Testis (tissue), 3 donors: Measurements from ENCODE around the gene CAMTA1. TPM values are rescaled to one million over a fixed set of nuclear protein-coding genes. Genes with fewer than 3 reads are reported as not detected.

ENCODE experiments used
- DNase-seq: peaks from one replicate; pipeline ENCODE4 v3.0.0-alpha.2; 2019
- H3K27ac ChIP-seq, 2 donors: fragments of 200-600 bp; sonication (generic); one replicate each; pipeline ENCODE4 v1.5.1; 2019
- H3K27me3 ChIP-seq: fragments of 200-600 bp; sonication (generic); one replicate; pipeline ENCODE4 v1.5.1; 2019
- H3K36me3 ChIP-seq: fragments of 200-600 bp; sonication (generic); one replicate; pipeline ENCODE4 v1.5.1; 2017; ENCODE audit warnings: low read depth; ENCODE audit errors: missing control alignments
- H3K4me1 ChIP-seq: fragments of 200-600 bp; sonication (generic); one replicate; pipeline ENCODE4 v1.5.1; 2019
- H3K4me3 ChIP-seq, 2 donors: fragments of 200-600 bp; sonication (generic); one replicate each; pipeline ENCODE4 v1.5.1; 2017 to 2019
- H3K9me3 ChIP-seq: fragments of 200-600 bp; sonication (generic); one replicate; pipeline ENCODE4 v1.5.1; 2017
- POLR2A ChIP-seq: fragments of 450-650 bp; IDR thresholded peaks from one replicate; pipeline ENCODE4 v1.6.1; 2017; ENCODE audit warnings: antibody characterized with exemption, mild to moderate bottlenecking, moderate library complexity
- WGBS, 2 donors: methylation state at CpG; one replicate each; pipeline ENCODE4 v1.1.5; 2018; 5-methylcytosine and 5-hydroxymethylcytosine counted together
- intact Hi-C: fragments of 100-400 bp; cut with DNase I; formaldehyde crosslinking; loops from one replicate; pipeline ENCODE4 v1.15.1; 2023; ENCODE audit warnings: low total_unique reads
- polyA plus RNA-seq: library from polyadenylated mRNA; stranded (reverse); fragments of 350-450 nt; fragmentation: Illumina TruSeq; extraction: RNeasy Lipid Tissue Mini Kit (QIAGEN cat#74804); gene quantifications from one replicate; pipeline ENCODE4 v1.2.3, GENCODE V29; 2014; ENCODE audit warnings: low read depth, low replicate concordance; ENCODE audit not compliant: insufficient read depth
- total RNA-seq, 2 donors: library from RNA; depleted of rRNA; stranded (reverse); fragments of >200 nt; gene quantifications; one replicate each; pipeline ENCODE4 v1.2.3, GENCODE V29; 2016
- TF ChIP-seq, protein P1 (sequence below), 3 experiments: fragments of 450-650 bp in 2 of 3; fragments of 200-600 bp in 1 of 3; sonication (generic) in 1 of 3; IDR thresholded peaks; one replicate each; pipeline ENCODE4 v1.5.1; 2016 to 2019; ENCODE audit warnings: antibody characterized with exemption in 3 of 3, mild to moderate bottlenecking in 2 of 3, moderate library complexity in 1 of 3

CAMTA1 gene
- total and polyA plus RNA-seq, 3 donors from 2014 or later = 116 to 158 (median 119) TPM

DNA sequence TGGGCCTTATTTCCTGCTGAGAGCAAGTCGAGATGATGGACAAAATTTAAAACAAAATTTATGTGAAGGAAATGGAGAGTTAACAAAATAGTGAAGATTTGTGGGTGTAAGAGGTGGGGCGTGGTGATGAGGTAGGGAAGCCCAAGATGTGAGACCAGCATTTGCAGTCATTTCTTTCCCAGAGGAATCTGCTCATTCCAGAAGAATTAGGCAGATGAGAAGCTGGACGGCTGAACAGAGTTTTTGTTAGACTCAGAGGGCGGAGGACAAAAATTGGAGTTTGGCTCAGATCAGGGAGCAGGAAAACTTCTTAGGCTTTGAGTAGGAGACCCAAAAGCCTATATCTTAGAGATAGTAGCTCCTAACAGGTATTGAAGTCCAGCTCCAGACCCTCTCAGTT lies 65.3 kb downstream of the CAMTA1 start:
- H3K4me3 ChIP-seq = no peak overlapping the region
- no peak overlapping the region for H3K27ac ChIP-seq
- no peaks in the 10 kb centered on the region for H3K27me3 ChIP-seq
- no peaks in the 10 kb centered on the region for H3K9me3 ChIP-seq
- H3K4me1 ChIP-seq = no peaks in the 10 kb centered on the region
- intact Hi-C loops = no loop called here
- no peaks in the 10 kb centered on the region for H3K36me3 ChIP-seq
- TF ChIP-seq, protein P1, sequence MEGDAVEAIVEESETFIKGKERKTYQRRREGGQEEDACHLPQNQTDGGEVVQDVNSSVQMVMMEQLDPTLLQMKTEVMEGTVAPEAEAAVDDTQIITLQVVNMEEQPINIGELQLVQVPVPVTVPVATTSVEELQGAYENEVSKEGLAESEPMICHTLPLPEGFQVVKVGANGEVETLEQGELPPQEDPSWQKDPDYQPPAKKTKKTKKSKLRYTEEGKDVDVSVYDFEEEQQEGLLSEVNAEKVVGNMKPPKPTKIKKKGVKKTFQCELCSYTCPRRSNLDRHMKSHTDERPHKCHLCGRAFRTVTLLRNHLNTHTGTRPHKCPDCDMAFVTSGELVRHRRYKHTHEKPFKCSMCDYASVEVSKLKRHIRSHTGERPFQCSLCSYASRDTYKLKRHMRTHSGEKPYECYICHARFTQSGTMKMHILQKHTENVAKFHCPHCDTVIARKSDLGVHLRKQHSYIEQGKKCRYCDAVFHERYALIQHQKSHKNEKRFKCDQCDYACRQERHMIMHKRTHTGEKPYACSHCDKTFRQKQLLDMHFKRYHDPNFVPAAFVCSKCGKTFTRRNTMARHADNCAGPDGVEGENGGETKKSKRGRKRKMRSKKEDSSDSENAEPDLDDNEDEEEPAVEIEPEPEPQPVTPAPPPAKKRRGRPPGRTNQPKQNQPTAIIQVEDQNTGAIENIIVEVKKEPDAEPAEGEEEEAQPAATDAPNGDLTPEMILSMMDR (IDR thresholded peaks at IDR 0.05) = no peak
- TF ChIP-seq POLR2A = no peak
- 78 to 92% methylated on average over 4 of the region's 4 CpGs for WGBS, 2 donors
- no peak for DNase-seq

DNA sequence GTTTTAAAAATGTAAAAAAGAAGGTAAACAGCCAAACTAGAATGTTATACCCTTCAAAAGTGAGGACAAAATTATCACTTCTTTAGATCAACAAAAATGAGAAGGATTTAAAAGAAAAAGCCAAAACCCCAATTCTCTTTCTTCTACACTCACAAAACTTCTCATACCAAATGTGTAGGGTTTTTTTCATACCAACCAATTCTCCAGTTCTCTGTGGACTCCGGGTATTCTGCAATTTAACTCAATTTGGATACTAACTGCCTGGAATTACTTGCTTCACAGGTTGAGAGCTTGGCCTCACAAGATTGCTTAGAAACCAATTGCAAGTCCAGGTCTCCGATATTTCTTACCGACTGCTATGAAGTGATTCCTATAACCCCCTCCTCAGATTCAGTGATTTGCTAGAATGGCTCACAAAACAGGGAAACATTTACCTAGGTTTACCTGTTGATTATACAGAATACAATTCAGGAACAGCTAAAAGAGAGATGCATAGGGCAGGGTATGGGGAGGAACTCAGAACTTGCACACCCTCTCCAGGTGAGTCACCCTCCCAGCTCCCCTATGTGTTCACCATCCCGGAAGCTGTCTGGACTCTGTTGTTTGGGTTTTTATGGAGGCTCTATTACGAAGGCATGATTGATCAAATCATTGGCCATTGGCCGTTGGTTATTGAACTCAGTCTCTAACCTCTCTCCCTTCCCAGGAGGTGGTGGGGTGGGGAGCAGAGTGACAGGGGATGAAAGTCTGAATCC lies 67.1 kb downstream of the CAMTA1 start:
- Histone ChIP-seq H3K4me3 (no peak overlapping the region), H3K9me3 (no peaks in the 10 kb centered on the region), H3K27me3 (no peaks in the 10 kb centered on the region), H3K36me3 (no peaks in the 10 kb centered on the region), H3K27ac (no peak overlapping the region), H3K4me1 (no peaks in the 10 kb centered on the region)
- DNase-seq = no peak
- WGBS, 2 donors = 96 to 97% methylated on average over 6 of the region's 6 CpGs
- TF ChIP-seq, protein P1 (IDR thresholded peaks at IDR 0.05) = no peak
- no peak for TF ChIP-seq POLR2A
- intact Hi-C loops = no loop called here

DNA sequence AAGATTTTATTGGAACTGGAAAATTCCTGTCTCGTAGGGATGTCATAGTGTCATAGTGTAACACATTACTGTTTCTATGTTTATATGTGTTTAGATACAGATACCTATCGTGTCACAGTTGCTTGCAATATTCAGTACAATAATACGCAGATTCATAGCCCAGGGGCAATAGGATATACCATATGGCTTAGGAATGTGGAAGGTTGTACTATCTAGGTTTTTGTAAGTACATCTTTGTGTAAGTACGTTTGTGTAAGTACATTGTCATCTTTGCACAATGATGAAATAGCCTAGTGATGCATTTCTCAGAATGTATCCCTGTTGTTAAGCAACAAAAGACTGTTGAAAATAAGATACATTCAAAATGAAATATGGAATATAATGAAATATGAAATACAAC lies 68.9 kb downstream of the CAMTA1 start:
- 93 to 96% methylated on average over 4 of the region's 4 CpGs for WGBS, 2 donors
- Histone ChIP-seq H3K4me3 (no peak overlapping the region), H3K27ac (no peak overlapping the region), H3K4me1 (no peaks in the 10 kb centered on the region), H3K27me3 (no peaks in the 10 kb centered on the region), H3K36me3 (no peaks in the 10 kb centered on the region), H3K9me3 (no peaks in the 10 kb centered on the region)
- no peak for DNase-seq
- intact Hi-C loops = no loop called here
- TF ChIP-seq POLR2A = no peak
- TF ChIP-seq, protein P1 (IDR thresholded peaks at IDR 0.05) = no peak

DNA sequence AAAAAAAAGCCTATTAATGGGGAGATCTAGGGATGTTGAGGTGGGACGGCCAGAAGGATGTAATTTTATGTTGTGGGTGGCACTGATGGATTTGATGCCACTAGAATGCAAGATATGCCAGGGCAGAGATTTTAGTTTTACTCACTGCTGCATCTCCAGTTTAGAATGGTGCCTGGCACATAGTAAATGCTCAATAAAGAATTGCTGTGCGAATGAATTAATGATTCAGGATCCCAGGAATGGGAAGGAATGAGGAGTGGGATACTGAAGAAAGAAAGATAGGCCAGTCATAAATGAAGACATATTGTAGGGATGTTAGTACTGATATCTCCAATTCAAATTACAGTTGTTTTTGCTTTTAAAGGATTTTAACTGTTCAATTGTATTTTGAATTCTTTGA lies 72.6 kb downstream of the CAMTA1 start:
- DNase-seq = no peak
- H3K4me1 ChIP-seq = peaks cover 4% of the 10 kb centered on the region
- no peaks in the 10 kb centered on the region for H3K9me3 ChIP-seq
- intact Hi-C loops = no loop called here
- H3K27ac ChIP-seq = no peak overlapping the region
- H3K27me3 ChIP-seq = no peaks in the 10 kb centered on the region
- no peaks in the 10 kb centered on the region for H3K36me3 ChIP-seq
- 93 to 96% methylated on average over 2 of the region's 2 CpGs for WGBS, 2 donors
- H3K4me3 ChIP-seq = no peak overlapping the region
- TF ChIP-seq POLR2A = no peak
- TF ChIP-seq, protein P1 (IDR thresholded peaks at IDR 0.05) = no peak

DNA sequence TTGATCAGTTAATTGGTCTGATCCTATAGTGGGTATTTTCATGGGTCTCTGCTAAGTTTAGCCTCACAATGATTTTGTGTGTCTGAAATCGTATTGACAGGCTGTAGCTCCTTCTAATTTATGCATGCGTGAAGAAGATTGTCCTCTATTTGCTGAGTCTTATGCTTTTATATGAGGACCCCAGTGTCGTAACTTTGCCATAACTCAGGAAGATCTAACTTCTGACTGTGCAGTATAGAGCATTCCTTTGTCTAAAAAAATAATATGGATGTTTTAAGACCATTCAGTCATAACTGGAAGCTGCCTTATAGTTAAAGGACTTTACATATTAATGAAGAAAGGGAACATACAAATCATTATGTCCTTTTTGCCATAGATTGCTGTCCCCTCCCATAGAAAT lies 73.3 kb downstream of the CAMTA1 start:
- Histone ChIP-seq H3K4me3 (no peak overlapping the region), H3K4me1 (peaks cover 4% of the 10 kb centered on the region), H3K27ac (no peak overlapping the region), H3K27me3 (no peaks in the 10 kb centered on the region), H3K36me3 (no peaks in the 10 kb centered on the region), H3K9me3 (no peaks in the 10 kb centered on the region)
- TF ChIP-seq POLR2A = no peak
- intact Hi-C loops = no loop called here
- DNase-seq = no peak
- WGBS, 2 donors = 95 to 98% methylated on average over 3 of the region's 3 CpGs
